ENCODE results near the gene RBM33.
"Not testable (repeated sequence)": the region's sequence is repeated elsewhere in the genome, so short reads cannot be mapped to it uniquely, and the experiment has no call there.

RBM33 gene

DNA sequence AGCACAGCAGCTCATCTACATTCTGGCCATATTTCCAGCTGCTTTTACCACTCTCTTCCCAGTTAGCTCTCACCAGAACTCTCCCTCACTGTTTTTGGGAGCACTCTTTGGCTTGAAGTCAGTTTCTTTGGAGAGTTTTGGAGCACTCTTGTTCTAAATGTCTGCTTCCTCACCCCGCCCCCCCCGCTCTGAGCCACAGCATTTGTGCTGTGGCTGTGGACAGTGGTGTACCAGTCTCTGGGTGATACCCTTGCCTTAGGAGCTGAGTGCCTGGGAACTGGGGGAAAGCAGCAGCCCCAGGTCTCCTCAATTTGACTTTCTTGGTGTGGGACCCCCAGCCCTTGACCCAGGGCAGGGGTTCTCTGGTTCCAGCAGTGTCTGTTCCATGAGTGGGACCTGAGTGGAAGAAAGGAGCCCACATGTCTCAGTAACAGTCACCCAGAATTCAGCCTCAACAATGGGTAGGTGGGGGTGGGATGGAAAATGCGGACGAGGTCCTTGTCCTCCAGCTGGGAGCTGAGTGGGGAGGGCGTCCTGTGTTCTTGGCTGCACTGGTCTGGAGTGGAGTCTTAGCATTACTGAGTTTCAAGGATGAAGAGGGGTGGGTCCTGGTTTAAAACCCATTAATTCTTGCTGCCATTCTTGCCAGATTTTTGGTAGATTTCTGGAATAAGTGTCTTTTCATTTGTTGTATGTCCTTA lies 18.0 kb downstream of the RBM33 start:
- no peak for DNase-seq (ENCODE audit: low read depth)

DNA sequence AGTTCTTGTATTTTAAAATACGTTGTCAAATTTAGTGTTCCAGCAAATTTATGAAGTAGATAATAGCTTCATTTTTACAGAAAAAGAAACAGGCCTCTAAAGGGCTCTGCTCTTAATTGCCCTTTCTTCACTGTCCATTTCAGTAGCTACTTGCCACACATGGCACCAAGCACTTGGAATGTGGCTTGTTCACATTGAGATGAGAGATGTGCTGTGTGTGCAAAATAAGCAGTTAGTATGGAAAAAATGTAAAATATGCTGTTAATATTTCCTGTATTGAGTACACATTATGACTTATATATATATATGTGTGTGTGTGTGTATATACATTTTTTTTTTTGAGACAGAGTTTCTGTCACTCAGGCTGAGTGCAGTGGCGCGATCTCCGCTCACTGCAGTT lies 19.5 kb downstream of the RBM33 start:
- DNase-seq (ENCODE audit: low read depth) = peak; percentile 37

DNA sequence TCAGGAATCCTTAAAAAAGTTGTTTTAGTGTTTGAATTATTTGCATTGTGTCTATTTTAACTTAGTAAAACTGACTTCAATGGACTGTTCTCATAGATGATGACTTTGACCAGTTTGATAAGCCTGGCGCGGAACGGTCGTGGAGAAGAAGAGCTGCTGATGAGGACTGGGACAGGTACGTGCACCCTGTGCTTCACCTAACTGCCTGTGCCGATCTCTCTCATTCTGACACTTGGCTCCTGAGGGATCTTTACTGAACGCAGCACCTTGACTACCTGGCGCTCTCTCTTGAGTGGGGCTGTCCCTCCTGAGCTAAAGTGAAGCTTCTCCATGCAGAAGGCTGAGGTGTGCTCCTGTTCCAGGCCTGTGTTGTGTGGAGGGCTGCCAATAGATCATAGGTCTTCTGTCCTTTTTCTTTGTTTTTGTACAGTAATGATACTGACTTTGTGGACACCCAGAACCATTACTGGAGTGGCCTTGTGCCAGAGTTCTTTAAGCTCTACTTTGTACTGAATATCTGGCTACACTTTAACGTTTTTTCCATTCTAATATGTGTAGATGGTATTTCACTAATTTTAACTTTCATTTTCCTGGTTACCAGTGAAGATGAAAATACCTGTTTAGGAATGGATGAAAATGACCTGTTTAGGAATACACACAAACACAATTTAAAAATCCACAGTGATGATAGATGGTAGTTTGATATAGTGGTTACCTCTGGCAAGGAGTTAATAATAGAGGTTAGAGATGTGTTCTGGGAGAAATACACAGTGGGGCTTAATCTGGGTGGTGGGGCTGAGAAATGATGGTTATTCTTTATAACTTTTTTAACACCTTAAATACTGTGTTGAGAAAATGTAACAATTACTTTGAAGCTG lies 20.9 kb downstream of the RBM33 start:
- DNase-seq (ENCODE audit: low read depth) = peak; percentile 24

DNA sequence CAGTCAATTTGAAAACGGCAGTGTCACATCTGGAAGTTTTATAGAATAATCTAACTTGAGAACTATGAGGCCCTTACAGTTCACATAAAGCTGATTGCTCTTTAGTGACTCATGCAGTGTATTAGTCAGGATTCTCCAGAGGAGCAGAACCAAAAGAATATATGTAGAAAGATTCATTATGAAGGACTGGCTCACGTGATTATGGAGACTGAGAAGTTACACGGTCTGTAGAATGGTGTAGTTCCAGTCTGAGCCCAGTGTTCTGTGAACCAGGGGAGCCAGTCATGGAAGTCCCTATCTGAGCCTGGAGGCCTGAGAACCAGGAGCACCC lies 21.5 kb downstream of the RBM33 start:
- peak; percentile 90 for DNase-seq (ENCODE audit: low read depth)

DNA sequence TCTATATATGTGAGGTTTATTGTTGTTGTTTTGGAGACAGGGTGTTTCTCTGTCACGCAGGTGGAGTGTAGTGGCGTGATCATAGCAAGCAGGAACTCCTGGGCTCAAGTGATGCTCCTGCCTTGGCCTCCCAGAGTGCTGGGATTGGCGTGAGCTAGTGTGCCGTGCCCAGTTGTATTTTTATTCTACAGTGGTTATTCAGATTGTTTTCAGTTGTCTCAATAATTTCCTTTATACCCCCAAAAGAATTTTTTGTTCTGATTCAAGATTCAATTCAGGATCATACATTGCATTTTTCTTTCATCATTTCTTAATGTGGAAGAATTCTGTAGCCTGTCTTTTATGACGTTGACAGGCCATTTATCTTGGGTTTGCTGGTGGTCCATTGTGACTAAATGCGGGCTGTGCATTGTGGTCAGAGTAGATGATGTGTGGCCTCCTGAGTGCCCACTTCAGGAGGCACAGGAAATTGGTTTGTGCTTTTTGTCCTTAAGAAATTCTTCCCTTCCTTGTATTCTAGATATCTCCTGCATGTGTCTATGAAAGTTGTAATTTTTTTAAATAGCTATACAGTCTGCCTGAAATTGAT lies 22.9 kb downstream of the RBM33 start:
- no peak for DNase-seq (ENCODE audit: low read depth)

DNA sequence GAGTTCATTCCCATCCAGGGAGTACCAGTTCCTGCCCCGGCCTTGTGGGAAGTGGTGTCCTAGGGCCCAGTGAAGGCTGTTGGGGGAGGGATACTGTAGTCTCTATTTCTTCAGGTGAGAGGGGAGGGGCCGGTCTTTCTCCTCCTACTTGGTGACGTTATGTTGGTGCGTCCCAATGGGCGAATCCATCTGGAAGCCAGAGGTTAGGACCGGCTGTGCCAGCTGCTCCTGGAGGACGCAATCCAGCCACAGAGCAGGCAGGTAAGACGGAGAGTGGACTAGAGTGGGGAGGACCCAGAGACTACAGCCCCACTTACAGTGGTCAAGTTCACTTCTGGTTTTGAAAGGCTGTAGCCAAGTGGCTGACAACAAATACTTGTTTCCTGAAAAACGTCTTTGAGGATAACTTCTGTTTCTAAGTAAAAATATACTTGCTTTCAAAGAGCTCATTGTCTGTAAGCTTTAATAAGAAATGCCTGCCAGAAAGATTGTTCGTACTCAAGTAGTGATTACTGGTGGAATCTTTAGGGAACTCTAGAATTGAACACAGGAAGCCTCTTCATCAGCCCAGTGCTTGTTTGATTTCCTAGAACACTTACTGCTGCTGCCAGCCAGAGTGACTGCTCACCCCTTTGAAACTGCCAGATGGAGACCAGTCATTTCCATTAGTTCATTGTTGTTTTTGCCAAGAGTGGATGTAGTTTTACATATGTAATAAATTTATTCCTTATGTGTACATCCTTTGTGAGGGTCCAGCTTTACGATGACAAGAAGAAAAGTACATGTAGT lies 25.4 kb downstream of the RBM33 start:
- DNase-seq (ENCODE audit: low read depth) = peak; percentile 53

DNA sequence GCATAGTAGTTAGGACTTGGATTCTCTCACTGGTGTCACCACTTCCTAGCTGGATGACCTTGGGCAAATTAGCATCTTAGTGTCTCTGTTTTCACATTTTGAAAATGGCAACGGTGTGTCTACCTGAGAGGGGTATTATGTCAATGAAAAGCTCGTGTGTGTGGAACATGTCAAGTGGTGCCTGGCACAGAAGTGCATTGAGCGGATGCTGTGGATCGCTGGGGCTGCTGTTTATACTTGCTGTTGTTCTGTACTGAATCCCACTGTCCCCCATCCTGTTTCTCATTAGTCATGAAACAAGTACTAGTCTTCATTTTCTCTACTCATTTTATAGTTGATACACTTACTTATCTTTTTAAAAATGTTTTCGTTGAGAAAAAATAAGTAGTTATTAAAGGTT lies 26.1 kb downstream of the RBM33 start:
- peak; percentile 17 for DNase-seq (ENCODE audit: low read depth)

DNA sequence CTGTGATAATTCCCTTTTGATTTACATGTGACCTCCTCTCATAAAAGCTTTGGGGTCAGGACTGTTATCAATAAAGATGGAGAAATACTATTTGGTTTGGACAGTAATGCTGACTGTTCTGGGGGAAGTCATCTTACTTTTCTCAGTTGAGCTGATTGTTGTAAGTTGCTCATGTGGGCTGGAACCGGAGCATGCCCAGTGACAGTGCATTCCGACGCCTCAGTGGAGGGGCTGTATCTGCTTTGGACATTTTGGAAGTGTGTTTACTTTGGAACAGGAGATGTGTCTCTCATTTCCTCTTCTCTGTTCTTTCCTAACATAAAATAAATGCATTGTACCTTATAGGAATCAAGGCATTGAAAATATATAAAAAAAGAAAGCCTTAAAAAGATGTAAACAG lies 30.1 kb downstream of the RBM33 start:
- peak; percentile 25 for DNase-seq (ENCODE audit: low read depth)

DNA sequence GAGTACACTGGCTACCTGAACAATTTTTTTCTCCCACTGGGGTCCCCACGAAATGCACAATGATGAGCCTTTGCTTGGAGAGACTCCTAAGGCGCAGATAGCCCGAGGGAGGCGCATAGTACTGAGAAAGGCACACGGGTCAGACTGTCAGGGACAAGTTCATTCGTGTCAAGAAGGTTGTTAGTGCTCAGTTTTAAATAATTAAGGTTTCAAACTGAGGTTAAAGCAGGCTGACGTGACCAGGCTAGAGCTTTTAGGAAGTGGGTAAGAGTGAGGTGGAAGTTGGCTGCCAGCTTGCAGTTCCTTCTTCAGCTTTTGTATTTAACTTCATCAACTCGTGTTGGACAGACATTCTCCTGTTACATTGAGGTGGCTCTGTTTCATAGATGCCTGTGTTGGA lies 31.6 kb downstream of the RBM33 start:
- no peak for DNase-seq (ENCODE audit: low read depth)

DNA sequence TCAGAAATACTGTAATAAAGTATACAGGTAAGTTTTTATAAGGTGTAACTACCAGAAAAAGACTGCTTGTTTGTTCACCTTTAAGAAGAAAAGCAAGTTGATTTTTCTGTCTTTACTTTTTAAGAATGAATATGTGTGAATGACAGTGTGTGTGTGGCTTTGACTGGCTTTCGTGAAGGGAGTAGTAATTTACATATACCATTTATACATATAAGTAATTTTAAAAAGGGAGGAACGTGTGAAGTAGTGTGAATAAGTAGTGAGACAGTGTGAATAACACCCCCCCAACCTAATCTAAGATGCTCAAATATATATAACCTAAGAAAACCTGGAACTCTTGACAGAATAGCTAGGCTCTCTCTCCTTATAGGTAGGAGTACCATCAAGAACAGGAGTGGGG lies 33.2 kb downstream of the RBM33 start:
- no peak for DNase-seq (ENCODE audit: low read depth)

DNA sequence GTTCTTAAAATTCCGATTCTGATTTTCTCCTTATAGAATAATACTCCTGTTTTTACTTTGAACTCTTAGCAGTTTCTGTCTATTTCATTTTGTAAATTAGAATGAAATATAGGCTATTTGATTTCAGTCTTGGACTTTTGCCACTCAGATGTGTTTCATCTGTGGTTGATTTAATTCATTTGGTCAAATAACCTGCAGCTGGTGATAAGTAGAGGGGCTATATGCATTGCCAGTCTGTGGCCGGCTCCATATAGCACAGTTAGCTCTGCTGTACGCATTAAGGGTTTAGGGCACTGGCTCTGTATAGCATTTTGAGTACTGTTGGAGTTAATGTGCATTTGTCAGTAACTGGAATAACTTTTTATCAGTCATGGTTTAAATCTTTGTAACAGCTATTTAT lies 35.7 kb downstream of the RBM33 start:
- no peak for DNase-seq (ENCODE audit: low read depth)

DNA sequence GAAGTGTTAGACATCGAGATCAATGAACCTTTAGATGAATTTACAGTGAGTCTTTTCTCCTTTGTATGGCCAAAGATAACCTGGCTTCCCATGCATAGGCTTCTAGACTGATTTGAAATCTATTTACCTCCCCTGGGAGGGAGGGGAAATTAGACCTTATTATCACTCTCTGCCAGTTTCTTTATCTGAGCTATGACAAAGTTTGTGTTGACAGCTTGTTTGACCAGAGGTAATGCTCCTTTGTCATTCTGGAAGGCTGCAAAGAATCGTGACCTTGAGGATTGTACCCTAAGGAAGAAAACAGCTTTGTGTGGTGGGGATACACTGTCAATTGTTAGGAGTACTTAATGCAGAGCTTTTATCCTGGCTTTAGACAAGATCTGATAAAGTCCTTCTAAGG lies 36.4 kb downstream of the RBM33 start:
- no peak for DNase-seq (ENCODE audit: low read depth)

DNA sequence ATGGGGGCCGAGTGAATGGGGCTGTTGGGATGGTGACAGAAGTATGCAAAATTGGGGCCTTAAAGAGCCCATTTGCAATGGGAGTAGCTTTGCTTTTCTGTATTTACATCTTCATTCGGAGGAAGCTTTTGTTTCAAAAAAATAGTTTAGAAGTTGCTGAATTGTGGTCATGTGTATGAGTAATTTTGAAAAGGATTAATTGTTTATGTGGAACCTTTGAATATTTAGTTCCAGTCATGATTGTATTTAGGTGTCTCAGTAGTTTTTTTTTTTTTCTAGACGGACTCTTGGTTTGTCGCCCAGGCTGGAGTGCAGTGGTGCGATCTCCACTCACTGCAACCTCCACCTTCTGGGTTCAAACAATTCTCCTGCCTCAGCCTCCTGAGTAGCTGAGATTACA lies 37.2 kb downstream of the RBM33 start:
- no peak for DNase-seq (ENCODE audit: low read depth)

DNA sequence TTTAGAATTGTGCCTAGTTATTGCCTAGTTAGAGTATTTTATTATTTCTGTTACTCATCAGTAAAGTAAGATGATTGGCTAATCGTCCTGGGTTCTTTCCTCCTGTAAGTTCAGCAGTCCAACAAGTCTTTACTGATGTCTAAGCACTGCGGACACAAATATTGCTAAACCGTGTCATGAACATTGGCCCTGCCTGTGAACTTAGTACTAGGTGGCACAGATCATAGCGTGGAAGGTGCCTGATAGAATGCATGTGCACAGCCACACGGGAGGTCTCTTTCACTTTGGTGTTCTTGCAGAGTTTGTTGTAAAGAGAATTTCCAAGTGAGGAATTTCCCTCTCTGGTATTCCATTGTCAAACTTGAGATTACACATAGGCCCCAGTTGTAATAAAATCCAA lies 38.0 kb downstream of the RBM33 start:
- no peak for DNase-seq (ENCODE audit: low read depth)

DNA sequence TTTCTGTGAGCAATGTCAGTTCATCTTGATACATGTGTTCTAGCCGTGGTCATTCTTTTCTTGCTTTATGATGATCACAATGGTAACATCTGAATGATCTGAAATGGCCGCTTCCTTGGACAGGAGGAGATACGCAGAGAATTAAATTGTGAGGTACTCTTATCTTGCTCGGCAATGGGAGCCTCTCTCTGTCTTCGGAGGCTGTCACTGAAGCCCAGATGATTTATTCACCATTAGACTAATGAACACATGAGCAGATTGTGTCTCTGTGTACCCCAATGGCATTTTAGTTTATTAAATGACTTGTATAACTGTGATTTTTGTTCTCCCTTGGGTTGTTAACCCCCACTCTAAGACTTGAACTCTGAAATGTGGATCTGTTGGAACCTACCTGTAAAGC lies 38.6 kb downstream of the RBM33 start:
- no peak for DNase-seq (ENCODE audit: low read depth)

DNA sequence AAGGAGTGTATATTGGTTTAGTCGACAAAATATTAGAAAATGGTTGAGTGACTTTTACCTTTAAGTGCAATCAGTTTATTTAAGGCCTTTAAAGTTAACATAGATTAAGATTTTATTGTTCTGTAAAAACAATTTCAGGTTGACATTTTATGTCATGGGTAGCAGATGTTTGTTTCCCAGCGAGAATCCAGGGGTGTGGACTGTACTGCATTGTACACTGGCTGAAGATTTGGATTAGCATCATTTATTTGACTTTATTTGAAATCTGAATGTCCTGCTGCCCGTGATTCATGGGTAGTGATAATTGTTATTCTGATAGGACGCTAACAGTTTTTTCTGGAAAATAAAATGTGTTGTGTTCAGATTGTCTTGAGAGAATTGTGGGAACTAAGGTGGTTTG lies 39.3 kb downstream of the RBM33 start:
- DNase-seq (ENCODE audit: low read depth) = no peak

DNA sequence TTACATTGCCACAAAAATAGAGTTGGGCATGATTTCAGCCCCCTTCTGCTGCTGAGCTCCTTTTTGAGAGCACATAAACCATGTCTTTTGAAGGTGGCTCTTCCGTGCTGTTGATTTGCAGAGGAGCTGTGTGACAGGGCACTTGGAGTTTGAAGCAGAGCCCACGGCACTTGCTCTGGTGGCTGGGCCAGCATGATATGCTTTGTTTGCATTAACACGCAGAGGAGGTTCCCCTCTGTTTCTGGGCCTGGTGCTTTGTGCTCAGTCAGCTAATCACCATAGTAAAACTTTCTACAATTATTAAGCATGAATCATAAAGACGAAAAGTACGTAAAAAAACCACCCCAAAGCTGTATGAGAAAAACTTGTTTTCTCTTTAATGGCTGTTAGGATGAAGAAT lies 40.1 kb downstream of the RBM33 start:
- no peak for DNase-seq (ENCODE audit: low read depth)

DNA sequence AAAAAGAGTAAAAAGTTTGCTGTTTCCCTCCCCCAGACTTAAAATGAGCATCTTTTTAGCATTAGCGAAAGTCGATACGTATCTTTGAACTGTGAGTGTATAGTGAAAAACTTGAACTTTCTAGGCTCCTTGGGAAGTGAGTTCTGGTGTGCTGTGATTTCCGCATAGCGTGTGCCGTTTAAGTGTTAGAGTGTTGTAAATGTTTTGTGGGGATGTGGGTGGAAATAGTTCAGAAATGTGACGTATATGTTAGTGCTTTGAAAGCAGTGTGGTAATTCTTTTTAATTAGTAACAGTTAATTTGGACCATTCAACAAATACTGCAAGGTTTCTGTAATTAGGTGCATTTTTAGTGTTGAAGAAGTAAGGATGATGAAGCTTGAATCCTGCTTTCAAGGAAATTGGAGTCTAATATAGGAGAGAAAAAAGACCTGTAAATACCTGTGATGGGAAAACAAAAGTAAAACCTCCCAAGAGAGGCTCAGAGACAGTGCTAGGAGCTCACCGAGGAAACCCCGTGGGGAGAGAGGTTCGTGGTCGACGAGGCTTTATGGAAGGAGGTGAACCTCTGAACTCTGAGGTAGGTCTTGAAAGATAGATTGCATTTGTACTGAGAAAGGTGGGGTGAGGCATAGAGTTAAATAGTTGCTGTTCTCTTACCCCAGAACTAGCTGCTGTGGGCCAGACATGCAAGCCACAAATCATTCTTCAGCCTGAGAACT lies 40.8 kb downstream of the RBM33 start:
- DNase-seq (ENCODE audit: low read depth) = no peak

DNA sequence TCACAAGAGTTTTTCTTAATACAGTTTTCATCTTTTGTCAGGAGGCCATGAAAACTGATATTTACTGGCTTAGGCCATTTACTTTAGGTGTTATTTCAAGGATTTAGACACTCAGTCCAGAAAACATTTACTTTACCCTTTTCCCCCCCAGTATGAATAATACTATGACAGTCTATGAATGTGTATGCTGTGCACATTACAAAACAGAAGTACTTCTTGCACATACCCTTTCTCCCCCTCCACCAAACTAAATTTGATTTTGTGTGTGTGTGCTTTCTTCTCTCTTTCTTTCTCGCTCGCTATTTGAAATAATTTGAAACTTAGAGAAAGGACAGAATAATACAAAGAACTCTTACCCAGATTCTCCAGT lies 41.3 kb downstream of the RBM33 start:
- no peak for DNase-seq (ENCODE audit: low read depth)

DNA sequence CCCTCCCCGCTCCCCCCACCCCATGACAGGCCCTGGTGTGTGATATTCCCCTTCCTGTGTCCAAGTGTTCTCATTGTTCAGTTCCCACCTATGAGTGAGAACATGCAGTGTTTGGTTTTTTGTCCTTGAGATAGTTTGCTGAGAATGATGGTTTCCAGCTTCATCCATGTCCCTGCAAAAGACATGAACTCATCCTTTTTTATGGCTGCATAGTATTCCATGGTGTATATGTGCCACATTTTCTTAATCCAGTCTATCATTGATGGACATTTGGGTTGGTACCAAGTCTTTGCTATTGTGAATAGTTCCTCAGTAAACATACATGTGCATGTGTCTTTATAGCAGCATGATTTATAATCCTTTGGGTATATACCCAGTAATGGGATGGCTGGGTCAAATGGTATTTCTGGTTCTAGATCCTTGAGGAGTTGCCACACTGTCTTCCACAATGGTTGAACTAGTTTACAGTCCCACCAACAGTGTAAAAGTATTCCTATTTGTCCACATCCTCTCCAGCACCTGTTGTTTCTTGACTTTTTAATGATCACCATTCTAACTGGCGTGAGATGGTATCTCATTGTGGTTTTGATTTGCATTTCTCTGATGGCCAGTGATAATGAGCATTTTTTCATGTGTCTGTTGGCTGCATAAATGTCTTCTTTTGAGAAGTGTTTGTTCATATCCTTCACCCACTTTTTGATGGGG lies 42.3 kb downstream of the RBM33 start:
- not testable (repeated sequence) for DNase-seq (ENCODE audit: low read depth)

DNA sequence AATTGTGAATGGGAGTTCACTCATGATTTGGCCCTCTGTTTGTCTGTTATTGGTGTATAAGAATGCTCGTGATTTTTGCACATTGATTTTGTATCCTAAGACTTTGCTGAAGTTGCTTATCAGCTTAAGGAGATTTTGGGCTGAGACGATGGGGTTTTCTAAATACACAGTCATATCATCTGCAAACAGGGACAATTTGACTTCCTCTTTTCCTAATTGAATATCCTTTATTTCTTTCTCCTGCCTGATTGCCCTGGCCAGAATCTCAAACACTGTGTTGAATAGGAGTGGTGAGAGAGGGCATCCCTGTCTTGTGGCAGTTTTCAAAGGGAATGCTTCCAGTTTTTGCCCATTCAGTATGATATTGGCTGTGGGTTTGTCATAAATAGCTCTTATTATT lies 43.8 kb downstream of the RBM33 start:
- not testable (repeated sequence) for DNase-seq (ENCODE audit: low read depth)

Data from EH (cell line).